ENCODE results near the gene CRHR1.

Gene CRHR1

GRCh38 chr17:45871718-45872117, 87.6 kb downstream of the CRHR1 start:
- no peak for DNase-seq

- DNase-seq = peak in 1 of 2 experiments; percentile 30
These were observed 89.6 kb downstream of the CRHR1 start for GRCh38 chr17:45873728-45874127.

- DNase-seq = no peak
These were observed 90.0 kb downstream of the CRHR1 start for GRCh38 chr17:45874151-45874550.

GRCh38 chr17:45876539-45876938, 92.4 kb downstream of the CRHR1 start:
- DNase-seq = peak in 1 of 2 experiments; percentile 10

GRCh38 chr17:45877467-45877866, 93.3 kb downstream of the CRHR1 start:
- no peak for DNase-seq

- no peak for DNase-seq
These were observed 98.9 kb downstream of the CRHR1 start for GRCh38 chr17:45883063-45883462.
